ENCODE measurements around the gene ZNF460. TPM values are rescaled to one million over a fixed set of nuclear protein-coding genes. Genes with fewer than 3 reads are reported as not detected.
"Not testable (repeated sequence)": the region's sequence is repeated elsewhere in the genome, so short reads cannot be mapped to it uniquely, and the experiment has no call there.

The ZNF460 gene
- total RNA-seq, 1 experiment from 2014 or later: 68.2 TPM

DNA sequence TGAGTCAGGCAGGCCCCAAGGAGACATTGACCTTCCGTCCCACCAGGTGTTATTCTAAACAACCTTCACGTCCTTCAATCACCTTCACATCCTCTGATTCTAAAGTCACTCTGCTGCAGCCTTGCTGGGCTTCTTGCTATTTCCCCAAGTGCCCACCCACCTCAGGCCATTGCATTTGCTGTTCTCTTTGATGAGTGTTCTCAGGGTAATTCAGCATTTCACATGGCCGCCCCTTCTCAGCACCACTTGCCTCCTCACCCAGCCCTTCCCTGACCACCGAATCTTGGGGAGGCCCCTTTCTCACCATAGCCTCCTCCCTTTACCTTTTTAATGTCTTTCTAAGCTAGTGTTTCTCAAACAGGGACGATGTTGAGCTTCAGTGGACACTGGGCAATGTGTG lies 35.2 kb upstream of the ZNF460 start:
- TF ChIP-seq, protein P1, sequence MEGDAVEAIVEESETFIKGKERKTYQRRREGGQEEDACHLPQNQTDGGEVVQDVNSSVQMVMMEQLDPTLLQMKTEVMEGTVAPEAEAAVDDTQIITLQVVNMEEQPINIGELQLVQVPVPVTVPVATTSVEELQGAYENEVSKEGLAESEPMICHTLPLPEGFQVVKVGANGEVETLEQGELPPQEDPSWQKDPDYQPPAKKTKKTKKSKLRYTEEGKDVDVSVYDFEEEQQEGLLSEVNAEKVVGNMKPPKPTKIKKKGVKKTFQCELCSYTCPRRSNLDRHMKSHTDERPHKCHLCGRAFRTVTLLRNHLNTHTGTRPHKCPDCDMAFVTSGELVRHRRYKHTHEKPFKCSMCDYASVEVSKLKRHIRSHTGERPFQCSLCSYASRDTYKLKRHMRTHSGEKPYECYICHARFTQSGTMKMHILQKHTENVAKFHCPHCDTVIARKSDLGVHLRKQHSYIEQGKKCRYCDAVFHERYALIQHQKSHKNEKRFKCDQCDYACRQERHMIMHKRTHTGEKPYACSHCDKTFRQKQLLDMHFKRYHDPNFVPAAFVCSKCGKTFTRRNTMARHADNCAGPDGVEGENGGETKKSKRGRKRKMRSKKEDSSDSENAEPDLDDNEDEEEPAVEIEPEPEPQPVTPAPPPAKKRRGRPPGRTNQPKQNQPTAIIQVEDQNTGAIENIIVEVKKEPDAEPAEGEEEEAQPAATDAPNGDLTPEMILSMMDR (IDR thresholded peaks at IDR 0.05; ENCODE audit: unreplicated experiment): no peak
- H3K4me3 Mint-ChIP-seq (ENCODE audit: low read depth, unreplicated experiment): no peak overlapping the region
- intact Hi-C loops (cut with micrococcal nuclease; ENCODE audit: unreplicated experiment): no loop called here
- BruUV-seq (replicated peaks): no TSS peak
- no peak overlapping the region for H3K27ac Mint-ChIP-seq (ENCODE audit: unreplicated experiment)
- CTCF ChIA-PET: no interaction called here
- no peaks in the 10 kb centered on the region for H3K27me3 Mint-ChIP-seq (ENCODE audit: unreplicated experiment)
- peaks cover 10% of the 10 kb centered on the region for H3K9me3 Mint-ChIP-seq (ENCODE audit: low read depth, unreplicated experiment)
- H3K4me1 Mint-ChIP-seq (ENCODE audit: low read depth, unreplicated experiment): peaks cover 8% of the 10 kb centered on the region
- peaks cover 45% of the 10 kb centered on the region for H3K36me3 Mint-ChIP-seq (ENCODE audit: insufficient read depth, unreplicated experiment)
- no peak for DNase-seq

DNA sequence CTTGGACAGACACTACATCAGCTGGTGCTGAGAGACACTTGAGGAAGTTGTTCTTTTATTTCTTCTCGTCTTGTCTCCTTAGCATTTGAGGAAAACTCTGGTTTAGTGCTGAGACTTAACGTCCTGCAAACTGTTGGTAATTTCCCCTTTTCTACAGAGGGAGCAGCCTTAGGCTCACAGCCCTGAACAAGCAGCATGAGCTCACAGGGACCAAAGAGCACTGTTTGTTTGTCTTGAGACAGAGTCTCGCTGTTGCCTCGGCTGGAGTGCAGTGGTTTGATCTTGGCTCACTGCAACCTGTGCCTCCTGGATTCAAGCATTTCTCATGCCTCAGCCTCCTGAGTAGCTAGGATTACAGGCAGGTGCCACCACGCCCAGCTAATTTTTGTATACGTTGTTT lies 34.3 kb upstream of the ZNF460 start:
- CTCF ChIA-PET: interaction anchor here (0.6 kb wide), 1 partner anchor 31 kb away, joined by 3 read pairs; no protein-coding TSS in a partner anchor
- no peaks in the 10 kb centered on the region for H3K27me3 Mint-ChIP-seq (ENCODE audit: unreplicated experiment)
- H3K4me1 Mint-ChIP-seq (ENCODE audit: low read depth, unreplicated experiment): peaks cover 8% of the 10 kb centered on the region
- intact Hi-C loops (cut with micrococcal nuclease; ENCODE audit: unreplicated experiment): no loop called here
- H3K9me3 Mint-ChIP-seq (ENCODE audit: low read depth, unreplicated experiment): peaks cover 17% of the 10 kb centered on the region
- no peak for DNase-seq
- no peak overlapping the region for H3K27ac Mint-ChIP-seq (ENCODE audit: unreplicated experiment)
- no TSS peak for BruUV-seq (replicated peaks)
- no peak overlapping the region for H3K4me3 Mint-ChIP-seq (ENCODE audit: low read depth, unreplicated experiment)
- TF ChIP-seq, protein P1 (IDR thresholded peaks at IDR 0.05; ENCODE audit: unreplicated experiment): no peak
- peaks cover 42% of the 10 kb centered on the region for H3K36me3 Mint-ChIP-seq (ENCODE audit: insufficient read depth, unreplicated experiment)

DNA sequence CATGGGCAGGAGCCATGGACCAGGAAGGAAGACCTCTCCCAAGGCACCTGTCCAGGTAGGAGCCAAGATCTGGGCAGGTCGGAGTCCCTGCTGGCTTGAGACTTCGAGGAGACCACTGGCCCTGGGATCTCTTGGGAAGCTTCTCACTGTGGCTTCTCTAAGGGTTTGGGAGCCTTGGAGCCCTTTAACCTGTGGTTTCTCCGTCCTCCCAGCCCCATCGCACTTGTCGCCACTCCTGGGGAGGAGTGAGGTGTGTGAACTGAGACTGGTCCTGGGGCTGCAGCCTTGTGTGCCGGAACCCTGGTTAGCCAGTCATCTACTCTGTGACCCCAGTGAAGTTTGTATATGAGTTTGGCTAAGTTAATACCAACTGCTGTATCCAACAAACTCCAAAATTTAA lies 31.6 kb upstream of the ZNF460 start:
- TF ChIP-seq, protein P1 (IDR thresholded peaks at IDR 0.05; ENCODE audit: unreplicated experiment): no peak
- Mint-ChIP-seq H3K36me3 (ENCODE audit: insufficient read depth, unreplicated experiment) (peaks cover 50% of the 10 kb centered on the region), H3K27ac (ENCODE audit: unreplicated experiment) (no peak overlapping the region), H3K27me3 (ENCODE audit: unreplicated experiment) (no peaks in the 10 kb centered on the region), H3K4me3 (ENCODE audit: low read depth, unreplicated experiment) (no peak overlapping the region), H3K9me3 (ENCODE audit: low read depth, unreplicated experiment) (peaks cover 26% of the 10 kb centered on the region), H3K4me1 (ENCODE audit: low read depth, unreplicated experiment) (no peaks in the 10 kb centered on the region)
- intact Hi-C loops (cut with micrococcal nuclease; ENCODE audit: unreplicated experiment): no loop called here
- no TSS peak for BruUV-seq (replicated peaks)
- CTCF ChIA-PET: no interaction called here
- DNase-seq: no peak

DNA sequence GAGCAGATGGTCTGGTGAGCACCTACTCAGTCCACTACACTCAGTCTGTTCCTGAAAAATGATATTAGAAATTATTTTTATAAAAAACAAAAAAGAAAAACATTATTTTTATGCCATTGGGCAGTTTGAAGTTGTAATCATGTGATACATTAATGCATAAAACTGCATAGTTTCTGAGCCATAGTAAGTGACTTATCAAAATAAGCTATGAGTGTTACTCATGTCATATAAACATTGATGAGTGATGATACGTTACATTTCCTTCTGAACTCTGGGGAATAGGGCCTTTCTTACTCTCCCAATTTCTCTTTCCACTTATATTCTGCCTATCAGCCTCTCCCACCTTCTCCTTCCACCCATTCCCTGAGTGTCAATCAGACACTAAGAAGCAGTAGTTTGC lies 31.0 kb upstream of the ZNF460 start:
- no TSS peak for BruUV-seq (replicated peaks)

DNA sequence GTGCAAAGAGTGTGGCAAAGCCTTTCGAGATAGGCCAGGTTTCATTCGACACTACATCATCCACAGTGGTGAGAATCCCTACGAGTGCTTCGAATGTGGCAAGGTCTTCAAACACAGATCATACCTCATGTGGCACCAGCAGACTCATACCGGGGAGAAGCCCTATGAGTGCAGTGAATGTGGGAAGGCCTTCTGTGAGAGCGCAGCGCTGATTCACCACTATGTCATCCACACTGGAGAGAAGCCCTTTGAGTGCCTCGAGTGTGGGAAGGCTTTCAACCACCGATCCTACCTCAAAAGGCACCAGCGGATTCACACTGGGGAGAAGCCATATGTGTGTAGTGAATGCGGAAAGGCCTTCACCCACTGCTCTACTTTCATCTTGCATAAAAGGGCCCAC lies 26.5 kb upstream of the ZNF460 start:
- CTCF ChIA-PET; BruUV-seq (replicated peaks); DNase-seq; H3K4me1 Mint-ChIP-seq (ENCODE audit: low read depth, unreplicated experiment); intact Hi-C loops (cut with micrococcal nuclease; ENCODE audit: unreplicated experiment); H3K27me3 Mint-ChIP-seq (ENCODE audit: unreplicated experiment); H3K4me3 Mint-ChIP-seq (ENCODE audit: low read depth, unreplicated experiment); H3K27ac Mint-ChIP-seq (ENCODE audit: unreplicated experiment): not testable (repeated sequence)
- Mint-ChIP-seq H3K36me3 (ENCODE audit: insufficient read depth, unreplicated experiment) (peaks cover 30% of the 10 kb centered on the region), H3K9me3 (ENCODE audit: low read depth, unreplicated experiment) (peaks cover 25% of the 10 kb centered on the region)

More for the DNA sequence above, 31.0 kb upstream of the ZNF460 start:
- no peaks in the 10 kb centered on the region for H3K27me3 Mint-ChIP-seq (ENCODE audit: unreplicated experiment)
- H3K27ac Mint-ChIP-seq (ENCODE audit: unreplicated experiment): no peak overlapping the region
- no peak for DNase-seq
- CTCF ChIA-PET: no interaction called here
- peaks cover 28% of the 10 kb centered on the region for H3K9me3 Mint-ChIP-seq (ENCODE audit: low read depth, unreplicated experiment)
- no peaks in the 10 kb centered on the region for H3K4me1 Mint-ChIP-seq (ENCODE audit: low read depth, unreplicated experiment)
- H3K36me3 Mint-ChIP-seq (ENCODE audit: insufficient read depth, unreplicated experiment): peaks cover 46% of the 10 kb centered on the region
- intact Hi-C loops (cut with micrococcal nuclease; ENCODE audit: unreplicated experiment): no loop called here
- H3K4me3 Mint-ChIP-seq (ENCODE audit: low read depth, unreplicated experiment): no peak overlapping the region
- TF ChIP-seq, protein P1 (IDR thresholded peaks at IDR 0.05; ENCODE audit: unreplicated experiment): no peak
